B cell (primary cell): ENCODE results near the gene AFF2. TPM values are rescaled to one million over a fixed set of nuclear protein-coding genes. Genes with fewer than 3 reads are reported as not detected.

ENCODE experiments used
- ATAC-seq: fragments of 200-7000 bp; cut with Tn5 transposase; one replicate; pipeline ENCODE4 v1.10.0; 2021; ENCODE audit warnings: low read depth, mild to moderate bottlenecking, moderate number of reproducible peaks, moderate library complexity
- CTCF ChIA-PET: fragments of 350-600 bp; sonication (Branson Sonifier 250); formaldehyde crosslinking; loops from one replicate; lab custom pipeline; 2021; ENCODE audit warnings: antibody characterized with exemption, inconsistent platforms; lab: Charles Lee
- POLR2A ChIA-PET: fragments of 350-600 bp; sonication (Branson Sonifier 250); formaldehyde crosslinking; loops from one replicate; lab custom pipeline; 2021; ENCODE audit warnings: antibody characterized with exemption; lab: Charles Lee
- DNase-seq: peaks from one replicate; pipeline ENCODE4 v3.0.0; 2013
- H2AFZ ChIP-seq: 2 replicates; pipeline ENCODE4 v1.6.1; 2012; ENCODE audit warnings: mild to moderate bottlenecking, low read depth, low read length; ENCODE audit not compliant: insufficient read depth, poor library complexity, severe bottlenecking
- H3K27ac ChIP-seq, 2 donors: 1 replicate in 1 of 2; 2 replicates in 1 of 2; pipeline ENCODE4 v1.5.1; 2012 to 2013; ENCODE audit warnings: low read length in 2 of 2, mild to moderate bottlenecking in 2 of 2, moderate library complexity in 1 of 2
- H3K27me3 ChIP-seq, 4 experiments: fragments of 200-600 bp in 1 of 4; sonication (generic) in 1 of 4; replicated peaks in 1 of 4; 1 replicate in 2 of 4; 2 replicates in 2 of 4; pipeline versions ENCODE4 v1.6.1 to v1.7.0; 2013 to 2016; ENCODE audit warnings: low read length in 3 of 4, mild to moderate bottlenecking in 2 of 4, mixed read lengths in 1 of 4, moderate library complexity in 1 of 4; ENCODE audit not compliant: insufficient read depth in 4 of 4, control insufficient read depth in 3 of 4; ENCODE audit errors: control extremely low read depth in 1 of 4
- H3K36me3 ChIP-seq, 2 experiments: replicated peaks in 1 of 2; 1 replicate in 1 of 2; 2 replicates in 1 of 2; pipeline versions ENCODE4 v1.6.1 to v1.7.1; 2013; ENCODE audit warnings: low read length in 1 of 2; ENCODE audit not compliant: insufficient read depth in 2 of 2, control insufficient read depth in 1 of 2; ENCODE audit errors: control extremely low read depth in 1 of 2, extremely low read depth in 1 of 2
- H3K4me1 ChIP-seq, 2 donors: fragments of 200-600 bp in 1 of 2; sonication (generic) in 1 of 2; 1 replicate in 1 of 2; 2 replicates in 1 of 2; pipeline versions ENCODE4 v1.5.1 to v1.6.1; 2013 to 2017; ENCODE audit warnings: low read length in 2 of 2; ENCODE audit not compliant: control insufficient read depth in 2 of 2, insufficient read depth in 2 of 2
- H3K4me2 ChIP-seq: replicated peaks from 2 replicates; pipeline ENCODE3; 2012; ENCODE audit warnings: mild to moderate bottlenecking, low read depth, low read length; ENCODE audit not compliant: poor library complexity, severe bottlenecking
- H3K4me3 ChIP-seq, 5 experiments: fragments of 200-600 bp in 1 of 5; sonication (generic) in 1 of 5; 1 replicate in 3 of 5; 2 replicates in 2 of 5; pipeline versions ENCODE4 v1.5.1 to v1.7.0; 2011 to 2016; ENCODE audit warnings: low read length in 4 of 5, mild to moderate bottlenecking in 4 of 5, low read depth in 2 of 5, control low read depth in 1 of 5, moderate library complexity in 1 of 5; ENCODE audit not compliant: insufficient read depth in 1 of 5; ENCODE audit errors: control extremely low read depth in 1 of 5, extremely low read depth in 1 of 5
- H3K79me2 ChIP-seq: fragments of 200-600 bp; sonication (generic); one replicate; pipeline ENCODE4 v1.6.0; 2016; ENCODE audit warnings: low read length; ENCODE audit not compliant: control insufficient read depth, insufficient read depth
- H3K9ac ChIP-seq: fragments of 200-600 bp; sonication (generic); 2 replicates; pipeline ENCODE4 v1.6.1; 2017; ENCODE audit warnings: mild to moderate bottlenecking, low read length, moderate library complexity
- H3K9me3 ChIP-seq, 3 donors: one replicate each; pipeline versions ENCODE4 v1.6.1 to v1.7.1; 2013; ENCODE audit warnings: low read length in 2 of 3; ENCODE audit not compliant: control insufficient read depth in 2 of 3, insufficient read depth in 1 of 3; ENCODE audit errors: control extremely low read depth in 1 of 3
- H4K20me1 ChIP-seq: 2 replicates; pipeline ENCODE4 v1.6.0; 2012; ENCODE audit warnings: mild to moderate bottlenecking, low read length; ENCODE audit not compliant: insufficient read depth, control insufficient read depth, poor library complexity, severe bottlenecking
- H3K27ac Mint-ChIP-seq: one replicate; pipeline ENCODE4 v1.8.0; 2021; ENCODE audit warnings: mixed read lengths
- H3K27me3 Mint-ChIP-seq: one replicate; pipeline ENCODE4 v1.8.0; 2021; ENCODE audit warnings: mixed read lengths
- H3K4me1 Mint-ChIP-seq: one replicate; pipeline ENCODE4 v1.8.0; 2021; ENCODE audit warnings: mixed read lengths
- H3K4me3 Mint-ChIP-seq: one replicate; pipeline ENCODE4 v1.8.0; 2021; ENCODE audit warnings: mixed read lengths
- H3K9me3 Mint-ChIP-seq: one replicate; pipeline ENCODE4 v1.8.0; 2022; ENCODE audit warnings: mixed read lengths; ENCODE audit not compliant: insufficient read depth
- CTCF ChIP-seq: fragments of 200-600 bp; IDR thresholded peaks from one replicate; pipeline ENCODE4 v1.8.0; 2022; ENCODE audit warnings: antibody characterized with exemption, mild to moderate bottlenecking
- EZH2 ChIP-seq: IDR thresholded peaks from 2 replicates; pipeline ENCODE4 v1.6.1; 2012; ENCODE audit warnings: borderline replicate concordance, low read depth, mild to moderate bottlenecking, moderate library complexity, low read length; ENCODE audit not compliant: insufficient read depth, poor library complexity, severe bottlenecking
- WGBS: methylation state at CpG from one replicate; pipeline ENCODE4 v1.1.5; 2013; ENCODE audit warnings: missing lambda C conversion rate; ENCODE audit not compliant: insufficient coverage; 5-methylcytosine and 5-hydroxymethylcytosine counted together
- intact Hi-C: fragments of 100-400 bp; cut with micrococcal nuclease; formaldehyde crosslinking; loops from one replicate; pipeline ENCODE4 v1.10.0; 2022
- polyA plus RNA-seq: library from polyadenylated mRNA; depleted of rRNA; stranded (reverse); fragments of >200 nt; gene quantifications from 2 replicates; pipeline ENCODE4 v1.2.3, GENCODE V29; 2012
- total RNA-seq, 2 donors: library from RNA; stranded (reverse); fragments of 120-200 nt in 1 of 2; gene quantifications; 1 replicate in 1 of 2; 2 replicates in 1 of 2; pipeline versions ENCODE4 v1.2.3 to v1.2.4, GENCODE V29; 2013 to 2022

AFF2 gene
- total and polyA plus RNA-seq, 2 donors (not counting 1 experiment from before 2014, with no cell fraction given), result 0.06 to 12.0 TPM

- Histone ChIP-seq H4K20me1 (no peaks in the 10 kb centered on the region), H3K4me3 (no peak overlapping the region), H3K36me3 (no peaks in the 10 kb centered on the region), H3K9ac (no peak overlapping the region), H3K4me1 (no peaks in the 10 kb centered on the region), H3K27me3 (no peaks in the 10 kb centered on the region), H3K79me2 (no peaks in the 10 kb centered on the region), H3K27ac (no peak overlapping the region), H2AFZ (no peak overlapping the region), H3K4me2 (no peak overlapping the region), H3K9me3 (no peaks in the 10 kb centered on the region)
- CTCF ChIA-PET, result no interaction called here
- Mint-ChIP-seq H3K4me1 (no peaks in the 10 kb centered on the region), H3K27ac (no peak overlapping the region), H3K27me3 (no peaks in the 10 kb centered on the region), H3K4me3 (no peak overlapping the region), H3K9me3 (no peaks in the 10 kb centered on the region)
- DNase-seq (no peak), ATAC-seq (no peak)
- POLR2A ChIA-PET, result no interaction called here
- TF ChIP-seq CTCF (no peak), EZH2 (no peak)
- intact Hi-C loops, result no loop called here
- 83% methylated on average over 1 of the region's 4 CpGs for WGBS
Observed at GRCh38 chrX:148872881-148873280, 372.5 kb downstream of the AFF2 start.

GRCh38 chrX:148874636-148875246, 374.3 kb downstream of the AFF2 start:
- Histone ChIP-seq H2AFZ (no peak overlapping the region), H3K27ac (no peak overlapping the region), H3K9ac (no peak overlapping the region), H3K36me3 (no peaks in the 10 kb centered on the region), H3K9me3 (no peaks in the 10 kb centered on the region), H3K4me1 (no peaks in the 10 kb centered on the region), H3K27me3 (no peaks in the 10 kb centered on the region), H3K4me3 (no peak overlapping the region), H3K79me2 (no peaks in the 10 kb centered on the region), H3K4me2 (no peak overlapping the region), H4K20me1 (no peaks in the 10 kb centered on the region)
- no peak overlapping the region for H3K4me3 Mint-ChIP-seq
- H3K9me3 Mint-ChIP-seq, result no peaks in the 10 kb centered on the region
- no peak for DNase-seq
- no CpG with 5 or more reads among the region's 3 CpGs for WGBS
- no peaks in the 10 kb centered on the region for H3K4me1 Mint-ChIP-seq
- ATAC-seq, result no peak
- intact Hi-C loops, result no loop called here
- ChIA-PET POLR2A (no interaction called here), CTCF (no interaction called here)
- no peak overlapping the region for H3K27ac Mint-ChIP-seq
- TF ChIP-seq EZH2 (no peak), CTCF (no peak)
- H3K27me3 Mint-ChIP-seq, result no peaks in the 10 kb centered on the region
